HL-60/S4 (cell line): Measurements from ENCODE around the gene ST7L.
"Not testable (repeated sequence)": the region's sequence is repeated elsewhere in the genome, so short reads cannot be mapped to it uniquely, and the experiment has no call there.

ENCODE experiments used
- in situ Hi-C: fragments of 300-500 bp; cut with MboI; formaldehyde crosslinking; loops from 2 replicates; pipeline ENCODE4 v1.14.3; 2022; ENCODE audit warnings: low sequenced_read_pairs

ST7L gene

GRCh38 chr1:112502826-112503225 is 116.1 kb downstream of the ST7L start:
- in situ Hi-C loops = no loop called here

- in situ Hi-C loops = no loop called here
These were observed 116.9 kb downstream of the ST7L start for GRCh38 chr1:112501810-112502641.

GRCh38 chr1:112496290-112496689 is 122.7 kb downstream of the ST7L start:
- in situ Hi-C loops = no loop called here

- in situ Hi-C loops = no loop called here
These were observed 125.6 kb downstream of the ST7L start for GRCh38 chr1:112493351-112493750.

GRCh38 chr1:112492076-112492475 is 126.9 kb downstream of the ST7L start:
- in situ Hi-C loops = no loop called here

GRCh38 chr1:112488141-112488540 is 130.8 kb downstream of the ST7L start:
- in situ Hi-C loops = no loop called here

- in situ Hi-C loops = not testable (repeated sequence)
These were observed 131.3 kb downstream of the ST7L start for GRCh38 chr1:112487686-112488085.

GRCh38 chr1:112486063-112486462 is 132.9 kb downstream of the ST7L start:
- in situ Hi-C loops = not testable (repeated sequence)

GRCh38 chr1:112478314-112478713 is 140.6 kb downstream of the ST7L start:
- in situ Hi-C loops = no loop called here

- in situ Hi-C loops = no loop called here
These were observed 141.4 kb downstream of the ST7L start for GRCh38 chr1:112477550-112477949.
